Astrocyte of the spinal cord (primary cell): Measurements from ENCODE around the gene RTL10.

Experiments
- DNase-seq: peaks from one replicate; pipeline ENCODE4 v3.0.0; 2011; ENCODE audit warnings: low read depth, low spot score
- H3K4me3 ChIP-seq: 2 replicates; pipeline ENCODE4 v1.5.1; 2011; ENCODE audit warnings: low read depth, mild to moderate bottlenecking, low read length, moderate library complexity
- CTCF ChIP-seq: IDR thresholded peaks from 2 replicates; pipeline ENCODE4 v1.5.1; 2012; ENCODE audit warnings: low read depth, mild to moderate bottlenecking, low read length, inconsistent platforms
- in situ Hi-C: cut with HindIII; loops from 2 replicates; pipeline ENCODE4 v1.10.0; 2017; ENCODE audit warnings: low sequenced_read_pairs

Gene RTL10

GRCh38 chr22:19842393-19843106 lies 12.1 kb downstream of the RTL10 start:
- no peak for TF ChIP-seq CTCF
- H3K4me3 ChIP-seq, result no peak overlapping the region
- in situ Hi-C loops, result no loop called here
- no peak for DNase-seq

GRCh38 chr22:19841641-19842392 lies 12.9 kb downstream of the RTL10 start:
- in situ Hi-C loops, result no loop called here
- no peak for DNase-seq
- no peak for TF ChIP-seq CTCF
- no peak overlapping the region for H3K4me3 ChIP-seq

DNA sequence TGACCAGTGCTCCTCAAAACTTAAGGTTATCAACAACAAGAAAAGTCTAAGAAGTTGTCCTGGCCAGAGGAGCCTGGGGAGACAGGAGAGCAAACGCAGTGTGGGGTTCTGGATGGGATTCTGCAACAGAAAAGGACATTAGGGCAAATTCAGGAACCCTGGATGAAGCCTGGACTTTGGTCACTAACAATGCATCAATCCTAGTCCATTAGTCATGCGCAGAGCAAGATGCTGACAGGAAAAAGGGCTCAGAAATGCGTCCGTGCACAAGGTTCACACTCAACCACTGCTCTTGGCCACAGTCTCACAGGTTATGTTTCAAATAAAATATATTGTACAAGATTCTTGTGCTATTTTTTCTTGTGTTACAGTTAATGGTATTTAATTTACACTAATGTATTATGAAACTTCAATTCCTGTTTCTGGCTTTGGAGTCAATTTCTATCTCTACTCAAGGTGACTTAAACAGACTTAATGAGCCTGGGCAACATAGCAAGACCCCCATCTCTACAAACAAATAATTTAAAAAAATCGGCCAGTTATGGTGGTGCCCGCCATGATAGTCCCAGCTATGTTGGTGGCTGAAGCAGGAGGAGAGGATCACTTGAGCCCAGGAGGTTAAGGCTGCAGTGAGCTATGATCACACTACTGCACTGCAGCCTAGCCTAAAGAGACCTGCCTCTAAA lies 13.6 kb downstream of the RTL10 start:
- DNase-seq, result no peak
- H3K4me3 ChIP-seq, result no peak overlapping the region
- in situ Hi-C loops, result no loop called here
- no peak for TF ChIP-seq CTCF

GRCh38 chr22:19840059-19840458 lies 14.6 kb downstream of the RTL10 start:
- DNase-seq, result no peak
- H3K4me3 ChIP-seq, result no peak overlapping the region
- in situ Hi-C loops, result no loop called here
- TF ChIP-seq CTCF, result no peak

DNA sequence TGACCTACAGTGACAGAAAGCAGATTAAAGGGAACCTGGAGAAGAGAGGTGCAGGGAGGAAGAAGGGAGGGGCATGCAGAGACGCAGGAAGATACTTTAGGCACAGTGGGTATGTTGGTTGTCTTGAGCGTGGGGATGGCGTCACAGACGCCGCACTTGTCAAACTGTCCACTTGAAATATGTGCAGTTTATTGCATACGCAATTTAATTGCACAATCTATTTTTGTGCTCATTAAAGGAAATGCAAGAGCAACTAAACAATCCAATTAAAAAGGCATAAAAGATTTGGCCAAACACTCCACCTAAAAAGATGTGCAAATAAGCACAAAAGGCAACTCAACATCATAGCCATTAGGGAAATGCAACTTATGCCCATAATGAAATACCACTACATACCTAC lies 16.8 kb downstream of the RTL10 start:
- no peak overlapping the region for H3K4me3 ChIP-seq
- DNase-seq, result no peak
- no peak for TF ChIP-seq CTCF
- in situ Hi-C loops, result no loop called here

GRCh38 chr22:19836512-19836911 lies 18.2 kb downstream of the RTL10 start:
- TF ChIP-seq CTCF, result no peak
- no peak overlapping the region for H3K4me3 ChIP-seq
- no peak for DNase-seq
- in situ Hi-C loops, result no loop called here
